Esophagus squamous epithelium (tissue), 5 donors: ENCODE measurements around the gene VEPH1. TPM values are rescaled to one million over a fixed set of nuclear protein-coding genes. Genes with fewer than 3 reads are reported as not detected.

Source experiments
- DNase-seq: peaks from one replicate; lab custom pipeline; 2025; lab: John Stamatoyannopoulos, UW
- H3K27ac ChIP-seq, 4 donors: fragments of 200-600 bp; sonication (generic); one replicate each; pipeline ENCODE4 v1.5.1; 2016 to 2019; ENCODE audit warnings: mild to moderate bottlenecking in 1 of 4
- H3K27me3 ChIP-seq, 4 donors: fragments of 200-600 bp; sonication (generic); 1 replicate in 3 of 4; 2 replicates in 1 of 4; pipeline versions ENCODE4 v1.5.1 to v1.6.0; 2017 to 2021; ENCODE audit warnings: antibody characterized with exemption in 1 of 4
- H3K36me3 ChIP-seq, 3 donors: fragments of 200-600 bp; sonication (generic); one replicate each; pipeline ENCODE4 v1.5.1; 2016 to 2019
- H3K4me1 ChIP-seq, 3 donors: fragments of 200-600 bp; sonication (generic); one replicate each; pipeline ENCODE4 v1.5.1; 2017 to 2019
- H3K4me3 ChIP-seq, 4 donors: fragments of 200-600 bp; sonication (generic); 1 replicate in 3 of 4; 2 replicates in 1 of 4; pipeline ENCODE4 v1.5.1; 2016 to 2019; ENCODE audit warnings: mild to moderate bottlenecking in 2 of 4, moderate library complexity in 1 of 4
- H3K9me3 ChIP-seq, 3 donors: fragments of 200-600 bp; sonication (generic); one replicate each; pipeline ENCODE4 v1.5.1; 2016 to 2019
- CTCF ChIP-seq, 6 experiments: fragments of 450-650 bp in 4 of 6; fragments of 200-600 bp in 2 of 6; sonication (generic) in 2 of 6; IDR thresholded peaks; one replicate each; pipeline ENCODE4 v1.5.1; 2016 to 2019; ENCODE audit warnings: antibody characterized with exemption in 6 of 6, mild to moderate bottlenecking in 4 of 6, moderate library complexity in 4 of 6
- POLR2A ChIP-seq, 4 donors: fragments of 450-650 bp; IDR thresholded peaks; one replicate each; pipeline ENCODE4 v1.6.1; 2017; ENCODE audit warnings: antibody characterized with exemption in 4 of 4, mild to moderate bottlenecking in 4 of 4, moderate library complexity in 3 of 4
- WGBS, 2 donors: methylation state at CpG; one replicate each; pipeline ENCODE4 v1.1.5; 2018; 5-methylcytosine and 5-hydroxymethylcytosine counted together
- intact Hi-C: fragments of 100-400 bp; cut with DNase I; formaldehyde crosslinking; loops from one replicate; pipeline ENCODE4 v1.15.0; 2022
- total RNA-seq, 4 donors: library from RNA; depleted of rRNA; stranded (reverse); fragments of >200 nt; gene quantifications; one replicate each; pipeline ENCODE4 v1.1.0, GENCODE V29; 2016
- donor health status: DM: yes; HTN: yes; CAD: no.

Gene VEPH1
- total RNA-seq, 4 donors from 2014 or later = not detected

DNA sequence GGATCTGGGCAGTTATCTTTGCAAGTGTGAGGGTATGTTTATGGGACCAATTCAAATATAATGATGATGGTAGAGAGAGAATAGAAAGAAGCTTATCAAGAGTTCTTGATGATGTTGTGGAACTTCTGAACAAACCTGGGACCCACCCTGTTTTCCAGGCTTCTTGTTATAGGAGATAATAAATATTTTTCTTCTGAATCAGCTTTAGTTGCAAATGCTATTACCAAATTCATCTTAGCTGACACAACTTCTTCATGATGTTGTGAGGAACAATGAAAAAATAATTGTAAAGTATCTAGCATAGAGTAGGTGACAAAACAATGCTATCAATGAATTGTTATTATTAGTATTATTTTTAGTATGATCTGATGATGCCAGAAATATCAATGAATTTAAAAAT, 110.1 kb downstream of the VEPH1 start:
- DNase-seq = no peak

GRCh38 chr3:157392104-157392503, 111.1 kb downstream of the VEPH1 start:
- no peaks in the 10 kb centered on the region for H3K36me3 ChIP-seq
- no peaks in the 10 kb centered on the region for H3K4me1 ChIP-seq
- no peak for TF ChIP-seq POLR2A (IDR thresholded peaks at IDR 0.05)
- TF ChIP-seq CTCF (IDR thresholded peaks at IDR 0.05) = no peak
- H3K4me3 ChIP-seq = no peak overlapping the region
- intact Hi-C loops = no loop called here
- H3K27ac ChIP-seq = no peak overlapping the region
- no peaks in the 10 kb centered on the region for H3K9me3 ChIP-seq
- no peak for DNase-seq
- H3K27me3 ChIP-seq = no peaks in the 10 kb centered on the region
- WGBS, 2 donors = 83 to 85% methylated on average over 4 of the region's 4 CpGs

More for the DNA sequence above, 110.1 kb downstream of the VEPH1 start:
- intact Hi-C loops = no loop called here
- no peak overlapping the region for H3K27ac ChIP-seq
- no peaks in the 10 kb centered on the region for H3K9me3 ChIP-seq
- no peaks in the 10 kb centered on the region for H3K4me1 ChIP-seq
- H3K27me3 ChIP-seq = no peaks in the 10 kb centered on the region
- no peak overlapping the region for H3K4me3 ChIP-seq
- H3K36me3 ChIP-seq = no peaks in the 10 kb centered on the region
- TF ChIP-seq CTCF (IDR thresholded peaks at IDR 0.05) (no peak), POLR2A (IDR thresholded peaks at IDR 0.05) (no peak)

- 64 to 82% methylated on average over 1 to 6 of the region's 9 CpGs for WGBS, 2 donors
- no peaks in the 10 kb centered on the region for H3K4me1 ChIP-seq
- intact Hi-C loops = no loop called here
- no peak for DNase-seq
- TF ChIP-seq CTCF (IDR thresholded peaks at IDR 0.05) (no peak), POLR2A (IDR thresholded peaks at IDR 0.05) (no peak)
- H3K27ac ChIP-seq = no peak overlapping the region
- no peaks in the 10 kb centered on the region for H3K36me3 ChIP-seq
- H3K27me3 ChIP-seq = no peaks in the 10 kb centered on the region
- H3K4me3 ChIP-seq = no peak overlapping the region
- no peaks in the 10 kb centered on the region for H3K9me3 ChIP-seq
Observed at GRCh38 chr3:157390713-157391515, 112.3 kb downstream of the VEPH1 start.

GRCh38 chr3:157388976-157389375, 114.2 kb downstream of the VEPH1 start:
- Histone ChIP-seq H3K4me3 (no peak overlapping the region), H3K27ac (no peak overlapping the region), H3K27me3 (no peaks in the 10 kb centered on the region), H3K4me1 (no peaks in the 10 kb centered on the region), H3K36me3 (no peaks in the 10 kb centered on the region), H3K9me3 (no peaks in the 10 kb centered on the region)
- DNase-seq = no peak
- no peak for TF ChIP-seq POLR2A (IDR thresholded peaks at IDR 0.05)
- TF ChIP-seq CTCF (IDR thresholded peaks at IDR 0.05) = no peak
- intact Hi-C loops = no loop called here

GRCh38 chr3:157387708-157388435, 115.3 kb downstream of the VEPH1 start:
- Histone ChIP-seq H3K36me3 (no peaks in the 10 kb centered on the region), H3K27me3 (no peaks in the 10 kb centered on the region), H3K4me3 (no peak overlapping the region), H3K4me1 (no peaks in the 10 kb centered on the region), H3K9me3 (no peaks in the 10 kb centered on the region), H3K27ac (no peak overlapping the region)
- WGBS, 2 donors = 35 to 43% methylated on average over 3 of the region's 3 CpGs
- TF ChIP-seq CTCF (IDR thresholded peaks at IDR 0.05) (no peak), POLR2A (IDR thresholded peaks at IDR 0.05) (no peak)
- intact Hi-C loops = no loop called here
- no peak for DNase-seq
